Activated CD4-positive, alpha-beta T cell treated with anti-CD3 and anti-CD28 coated beads for 48 hours (primary cell): Measurements from ENCODE around the gene DPYD.
"Not testable (repeated sequence)": the region's sequence is repeated elsewhere in the genome, so short reads cannot be mapped to it uniquely, and the experiment has no call there.

Source experiments
- DNase-seq: peaks from one replicate; pipeline ENCODE4 v3.0.0-alpha.2; 2020

DPYD gene

DNA sequence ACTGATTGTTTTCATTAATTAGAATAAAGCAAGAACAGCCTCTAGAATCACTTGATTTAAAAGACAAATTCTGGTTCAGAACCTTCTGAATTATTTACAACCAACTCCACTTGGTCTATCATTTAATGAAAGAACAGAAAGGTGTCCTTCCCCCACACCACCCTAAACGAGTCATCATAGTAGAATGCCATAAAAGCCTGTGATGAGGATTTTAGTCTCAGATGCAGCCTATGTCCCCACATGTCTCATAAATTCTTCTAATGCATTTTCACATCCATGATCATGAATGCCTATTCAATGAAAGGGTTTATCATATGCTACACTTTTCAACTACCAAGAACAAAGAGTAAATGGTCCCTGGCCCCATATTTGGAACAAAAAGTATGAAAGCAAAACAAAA is 508.1 kb downstream of the DPYD start:
- DNase-seq: no peak

DNA sequence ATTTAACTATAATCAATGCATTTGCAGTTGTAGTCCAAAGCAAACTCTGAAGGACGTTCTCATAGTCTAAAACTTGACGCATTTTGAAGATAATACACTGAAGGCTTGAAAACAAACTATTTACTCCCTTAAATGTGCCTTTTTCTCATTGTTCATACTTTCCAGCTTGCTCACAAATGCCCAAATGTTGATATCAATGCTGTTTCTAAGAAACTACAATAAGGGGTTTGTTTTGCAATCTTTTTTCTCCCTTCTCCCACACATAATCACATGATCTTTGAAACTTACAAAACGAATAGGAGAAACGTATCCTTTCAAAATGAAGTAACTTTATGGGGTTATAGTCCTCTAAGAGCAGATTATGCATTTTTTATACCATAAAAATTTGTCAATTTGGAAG is 508.7 kb downstream of the DPYD start:
- no peak for DNase-seq

DNA sequence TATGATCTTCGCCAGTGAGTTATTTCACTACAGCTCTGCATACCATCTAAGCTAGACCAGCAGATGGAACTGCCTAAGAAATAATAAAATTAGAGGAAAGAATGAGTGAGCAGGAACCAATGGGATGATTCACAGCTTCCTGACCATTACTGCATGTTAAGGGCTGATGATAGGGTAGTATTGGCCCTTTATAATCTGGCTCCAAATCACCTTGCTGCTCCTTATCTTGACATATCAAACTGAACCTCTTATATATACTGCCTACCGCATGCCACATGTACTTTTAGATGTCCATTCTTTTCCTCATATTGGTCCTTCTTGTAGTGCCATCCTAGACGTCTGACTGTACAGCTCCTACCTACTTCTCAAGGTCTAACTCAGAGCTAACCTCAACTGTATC is 524.4 kb downstream of the DPYD start:
- DNase-seq: no peak

- no peak for DNase-seq
These were observed 528.1 kb downstream of the DPYD start for GRCh38 chr1:97392701-97393100.

DNA sequence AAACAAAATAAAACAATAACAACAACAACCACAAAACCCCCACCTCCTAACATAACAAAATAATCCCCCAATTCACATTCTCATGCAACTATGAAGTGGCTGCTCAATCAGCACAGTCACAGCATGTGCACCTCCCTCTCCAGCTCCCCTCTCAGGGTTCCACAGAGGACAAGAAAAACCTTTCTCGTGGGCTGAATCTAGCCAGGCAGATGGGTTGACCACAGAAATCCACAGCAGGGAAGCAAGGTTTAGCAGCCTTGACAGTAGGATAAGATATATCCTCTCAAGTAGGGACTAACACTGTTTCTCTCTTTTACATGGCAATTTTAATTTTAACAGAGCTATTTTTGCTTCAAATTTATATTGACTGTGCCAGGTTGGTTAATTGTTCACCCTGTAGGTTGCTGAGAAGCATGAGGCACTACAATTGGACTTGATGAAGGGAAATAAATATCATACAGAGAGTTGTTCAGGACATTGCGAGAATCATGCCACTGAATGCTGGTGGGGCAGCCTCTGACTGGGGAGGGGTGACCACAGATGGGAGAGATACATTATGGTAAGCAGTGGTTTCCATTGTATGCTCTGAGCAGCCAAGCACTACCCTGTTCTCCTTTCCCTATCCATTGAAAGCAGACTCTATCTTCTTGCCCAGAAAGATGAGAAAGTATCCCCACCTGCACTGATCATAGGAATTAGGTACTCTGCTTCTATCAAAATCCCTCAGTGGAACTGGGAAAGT is 535.1 kb downstream of the DPYD start:
- no peak for DNase-seq

- no peak for DNase-seq
These were observed 536.4 kb downstream of the DPYD start for GRCh38 chr1:97384294-97384968.

- no peak for DNase-seq
These were observed 537.0 kb downstream of the DPYD start for GRCh38 chr1:97383797-97384196.

DNA sequence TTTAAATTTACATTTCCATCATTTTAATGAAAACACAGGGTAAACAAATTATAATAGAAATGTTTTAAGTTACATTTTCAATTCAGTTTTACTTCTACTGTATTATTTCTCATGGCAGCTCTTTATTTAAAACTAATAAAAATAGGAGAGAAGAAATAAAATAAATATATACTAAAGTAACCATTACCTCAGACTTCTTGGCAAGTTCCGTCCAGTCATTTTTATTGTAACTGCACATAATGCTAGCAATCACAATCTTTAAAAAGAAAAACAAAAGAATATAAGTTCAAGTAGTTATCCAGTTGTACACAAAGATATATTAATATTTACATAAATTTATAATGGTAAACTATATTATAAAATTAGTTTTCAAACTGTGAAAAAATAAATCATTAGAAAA is 538.6 kb downstream of the DPYD start:
- DNase-seq: no peak

DNA sequence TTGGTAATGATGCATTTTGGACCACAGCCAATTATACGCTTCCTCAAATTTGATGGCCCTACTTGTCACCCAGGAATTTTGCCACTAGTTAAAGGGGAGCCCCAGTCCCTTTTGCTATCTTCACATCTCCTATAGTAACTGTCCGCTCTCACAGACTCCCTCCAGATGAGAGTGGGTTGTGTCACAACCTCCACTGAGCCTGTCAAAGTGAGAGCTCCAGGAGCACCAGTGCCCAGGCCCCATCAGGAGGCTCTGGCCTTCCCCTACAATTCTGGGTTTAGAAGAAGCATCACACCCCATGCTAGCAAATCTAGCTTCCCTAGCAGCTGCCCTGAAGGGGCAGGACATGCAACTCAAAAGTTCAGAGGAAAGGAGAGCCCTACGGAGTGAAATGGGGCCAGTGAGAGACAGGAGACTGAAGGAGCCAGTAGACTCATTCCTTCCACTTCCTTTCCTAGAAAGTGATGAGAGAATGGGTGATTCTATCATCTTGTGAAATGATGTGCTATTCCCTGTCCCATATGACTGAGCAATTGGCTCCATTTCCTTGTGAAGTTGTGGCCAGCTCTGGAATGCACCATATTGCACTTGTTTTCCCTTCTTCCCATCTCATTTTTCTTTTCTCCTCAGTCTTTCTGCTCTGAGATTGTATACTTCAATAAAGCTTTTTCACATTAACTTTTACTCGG is 541.3 kb downstream of the DPYD start:
- DNase-seq: no peak

DNA sequence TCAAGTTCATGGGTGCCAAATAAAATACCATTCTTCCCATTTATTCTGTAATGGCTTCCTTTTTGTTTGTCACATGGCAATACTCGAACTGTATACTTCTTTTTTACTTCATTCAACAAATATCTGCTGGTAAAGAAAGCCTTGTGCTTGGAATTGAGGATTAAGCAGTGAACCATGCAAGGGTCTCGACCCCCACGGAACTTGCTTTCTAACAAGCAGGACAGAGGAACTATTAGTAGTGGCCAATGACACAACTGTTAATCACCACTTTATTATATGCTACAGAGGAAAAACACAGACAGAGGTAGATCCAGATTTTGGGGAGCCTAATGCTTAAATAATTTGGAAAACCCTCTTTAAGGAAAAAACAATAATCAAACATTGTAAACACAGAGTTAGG is 542.2 kb downstream of the DPYD start:
- DNase-seq: no peak

- DNase-seq: no peak
These were observed 543.3 kb downstream of the DPYD start for GRCh38 chr1:97377432-97378034.

DNA sequence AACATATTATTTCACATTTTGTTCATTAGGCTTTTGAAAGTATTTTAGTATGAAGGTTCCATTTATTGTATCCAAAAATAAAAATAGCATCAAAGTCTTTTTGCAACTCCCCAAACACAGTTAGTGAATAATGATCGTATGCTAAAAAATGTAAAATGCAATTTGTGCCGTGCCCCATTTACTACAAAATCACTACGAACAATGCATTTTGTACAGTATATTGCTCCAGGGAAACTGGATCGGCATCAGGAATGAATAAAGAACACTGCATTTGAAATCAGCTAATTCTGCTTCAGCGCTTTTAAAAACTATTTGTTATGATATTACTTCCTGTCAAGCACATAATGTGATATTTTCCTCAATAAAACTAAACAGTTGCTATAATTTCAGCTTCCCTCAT is 547.8 kb downstream of the DPYD start:
- DNase-seq: no peak

DNA sequence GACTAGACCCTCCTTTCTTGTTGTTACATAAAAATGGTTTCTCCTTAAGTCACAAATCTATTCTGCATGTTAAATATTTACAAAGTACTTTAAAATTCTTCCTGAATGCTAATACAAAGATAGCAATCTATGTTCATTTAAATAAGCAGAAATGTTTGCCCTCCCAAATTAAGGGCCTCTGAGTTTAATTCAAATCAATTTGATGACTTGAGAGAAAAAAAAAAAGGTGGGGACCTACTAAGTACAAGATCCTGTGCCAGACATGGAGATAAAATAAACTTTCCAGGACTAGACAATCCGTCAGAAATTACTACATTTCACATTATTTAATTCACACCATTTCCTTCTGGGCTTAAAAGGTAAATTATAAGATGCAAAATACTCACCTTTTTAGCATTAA is 548.3 kb downstream of the DPYD start:
- no peak for DNase-seq

GRCh38 chr1:97368296-97368695 is 552.5 kb downstream of the DPYD start:
- no peak for DNase-seq

DNA sequence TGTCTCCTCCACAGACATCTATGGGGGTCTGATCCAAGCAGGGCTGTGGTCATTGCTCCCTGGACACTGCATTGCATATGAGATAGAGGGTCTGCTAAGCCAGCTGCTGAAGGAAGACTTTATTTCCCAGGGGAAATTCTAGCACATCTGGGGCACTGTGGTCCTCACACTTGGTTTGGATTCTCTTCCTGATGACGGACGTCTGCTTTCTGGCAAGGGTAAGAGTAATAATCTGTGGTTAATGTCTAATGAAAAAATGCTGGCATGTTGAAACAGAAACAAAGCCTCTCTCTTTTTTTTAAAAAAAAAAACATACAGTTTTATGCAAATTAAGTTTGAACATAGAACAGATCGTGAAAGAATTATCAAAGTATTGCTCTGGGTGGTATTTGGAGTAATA is 553.9 kb downstream of the DPYD start:
- no peak for DNase-seq

DNA sequence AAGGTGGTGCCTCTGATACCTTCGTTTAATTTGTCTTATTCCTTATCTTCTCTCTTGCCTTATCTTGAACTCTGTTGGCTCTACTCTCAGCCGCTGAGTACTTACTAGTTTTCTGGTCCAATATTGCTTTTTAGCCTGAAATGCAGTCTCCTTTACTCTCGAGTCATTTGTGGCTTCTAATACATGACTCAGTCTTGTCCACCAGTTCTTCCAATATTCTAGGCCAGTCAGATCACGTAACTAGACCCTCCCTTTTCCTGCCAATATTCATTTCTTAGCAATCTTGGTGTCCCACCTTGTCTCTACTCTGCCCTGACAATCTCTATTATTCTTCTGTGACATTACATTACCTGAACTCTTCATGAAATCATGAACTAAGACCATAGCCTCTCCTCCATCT is 555.8 kb downstream of the DPYD start:
- no peak for DNase-seq

GRCh38 chr1:97364086-97364485 is 556.7 kb downstream of the DPYD start:
- no peak for DNase-seq

DNA sequence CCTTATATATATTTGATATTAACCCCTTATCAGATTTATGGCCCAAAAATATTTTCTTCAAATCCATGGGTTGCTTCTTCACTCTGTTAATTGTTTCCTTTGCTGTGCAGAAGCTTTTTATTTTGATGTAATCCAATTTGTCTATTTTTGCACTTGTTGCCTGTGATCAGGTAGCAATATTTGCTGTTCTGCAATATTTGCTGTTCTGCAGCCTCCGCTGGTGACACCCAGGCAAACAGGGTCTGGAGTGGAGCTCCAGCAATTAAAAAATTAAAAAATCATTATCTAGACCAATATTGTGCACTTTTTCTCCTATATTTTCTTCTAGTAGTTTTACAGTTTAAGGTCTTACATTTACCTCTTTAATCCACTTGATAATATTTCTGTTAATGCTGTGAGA is 564.5 kb downstream of the DPYD start:
- DNase-seq: no peak

- DNase-seq: no peak
These were observed 567.9 kb downstream of the DPYD start for GRCh38 chr1:97352936-97353382.

DNA sequence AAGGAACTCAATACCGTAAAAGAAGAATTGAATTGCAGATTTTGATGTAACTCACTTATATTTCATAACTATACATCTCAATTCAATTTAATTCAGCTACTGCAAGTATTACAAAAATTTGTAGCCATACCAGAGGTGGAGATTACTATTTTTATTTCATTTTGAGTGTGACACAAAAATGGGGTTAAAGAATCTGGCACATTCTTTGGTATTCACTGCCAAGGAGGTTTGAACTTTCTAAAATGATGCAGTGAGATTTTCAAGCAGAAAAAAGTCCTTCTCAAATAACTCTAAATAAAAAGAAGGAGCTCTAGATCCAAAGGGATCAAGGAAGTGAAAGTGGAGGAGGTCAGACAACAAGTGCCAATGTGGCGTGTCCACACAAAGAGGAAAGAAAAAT is 569.0 kb downstream of the DPYD start:
- no peak for DNase-seq

DNA sequence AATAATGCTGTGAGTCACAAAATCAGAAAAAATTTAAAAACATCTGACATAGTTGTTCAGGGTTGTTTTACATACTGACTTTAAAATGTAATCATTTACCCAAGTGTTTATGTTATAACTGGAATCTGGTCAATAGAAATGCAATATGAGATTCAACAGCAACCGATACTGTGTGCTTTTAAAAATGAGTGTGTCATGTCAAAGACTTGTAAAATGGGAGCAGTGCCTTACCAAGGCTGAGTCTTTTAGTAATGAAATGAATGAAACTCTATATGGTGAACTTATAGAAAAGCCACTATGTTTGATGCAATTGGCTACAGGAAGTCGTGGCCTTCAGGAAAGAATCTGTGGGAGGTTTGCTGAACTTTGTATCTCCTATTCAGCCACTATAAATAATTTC is 570.2 kb downstream of the DPYD start:
- no peak for DNase-seq

GRCh38 chr1:97350241-97350640 is 570.6 kb downstream of the DPYD start:
- DNase-seq: no peak

- not testable (repeated sequence) for DNase-seq
These were observed 571.0 kb downstream of the DPYD start for GRCh38 chr1:97349794-97350193.
